HEK293T (cell line): Measurements from ENCODE around the gene THAP4.

Source experiments
- CTCF ChIA-PET: fragments of 350-600 bp; formaldehyde crosslinking; extraction: SDS; loops from one replicate; lab custom pipeline; 2021; ENCODE audit warnings: antibody characterized with exemption, inconsistent platforms; lab: Yijun Ruan, JAX
- POLR2A ChIA-PET: fragments of 350-600 bp; formaldehyde crosslinking; extraction: SDS; loops from one replicate; lab custom pipeline; 2020; ENCODE audit warnings: antibody characterized with exemption, inconsistent platforms; lab: Yijun Ruan, JAX
- DNase-seq: peaks from one replicate; pipeline ENCODE4 v3.0.0; 2012; ENCODE audit warnings: mixed read lengths; ENCODE audit errors: extremely low spot score
- ARNT ChIP-seq: fragments of 450-650 bp; IDR thresholded peaks from 2 replicates; pipeline ENCODE4 v1.6.1; 2017; ENCODE audit warnings: mild to moderate bottlenecking
- BHLHE40 ChIP-seq: fragments of 450-650 bp; IDR thresholded peaks from 2 replicates; pipeline ENCODE4 v1.6.1; 2016; ENCODE audit warnings: mild to moderate bottlenecking, moderate library complexity, borderline replicate concordance
- CTBP1 ChIP-seq: fragments of 450-650 bp; IDR thresholded peaks from 2 replicates; pipeline ENCODE4 v1.6.1; 2016; ENCODE audit warnings: borderline replicate concordance
- ELF4 ChIP-seq: fragments of 450-650 bp; IDR thresholded peaks from 2 replicates; pipeline ENCODE4 v1.6.1; 2017; ENCODE audit warnings: antibody characterized with exemption
- FOXA1 ChIP-seq: fragments of 450-650 bp; IDR thresholded peaks from 2 replicates; pipeline ENCODE4 v1.6.1; 2016; ENCODE audit warnings: mild to moderate bottlenecking
- FOXK2 ChIP-seq: fragments of 450-650 bp; IDR thresholded peaks from 2 replicates; pipeline ENCODE4 v1.6.1; 2016; ENCODE audit warnings: mild to moderate bottlenecking
- FOXM1 ChIP-seq: fragments of 450-650 bp; IDR thresholded peaks from 2 replicates; pipeline ENCODE4 v1.6.1; 2017; ENCODE audit warnings: mild to moderate bottlenecking, borderline replicate concordance
- HDGF ChIP-seq: fragments of 450-650 bp; IDR thresholded peaks from 2 replicates; pipeline ENCODE4 v1.6.1; 2017; ENCODE audit warnings: antibody characterized with exemption, borderline replicate concordance
- L3MBTL2 ChIP-seq: fragments of 450-650 bp; conservative IDR thresholded peaks from 2 replicates; pipeline ENCODE4 v1.6.1; 2016; ENCODE audit warnings: mild to moderate bottlenecking
- LEF1 ChIP-seq: fragments of 450-650 bp; IDR thresholded peaks from 2 replicates; pipeline ENCODE4 v1.6.1; 2017; ENCODE audit warnings: mild to moderate bottlenecking, borderline replicate concordance
- NFRKB ChIP-seq: fragments of 450-650 bp; IDR thresholded peaks from 2 replicates; pipeline ENCODE4 v1.6.1; 2016; ENCODE audit warnings: mild to moderate bottlenecking, moderate library complexity
- SP1 ChIP-seq: fragments of 450-650 bp; IDR thresholded peaks from 2 replicates; pipeline ENCODE4 v1.6.1; 2017
- SUZ12 ChIP-seq: fragments of 450-650 bp; IDR thresholded peaks from 2 replicates; pipeline ENCODE4 v1.6.1; 2016; ENCODE audit warnings: mild to moderate bottlenecking
- TARDBP ChIP-seq: fragments of 450-650 bp; IDR thresholded peaks from 2 replicates; pipeline ENCODE4 v1.6.1; 2016
- ZNF384 ChIP-seq: fragments of 450-650 bp; IDR thresholded peaks from 2 replicates; pipeline ENCODE4 v1.6.1; 2016
- TF ChIP-seq, protein P1 (sequence below): fragments of 450-650 bp; IDR thresholded peaks from 2 replicates; pipeline ENCODE4 v1.6.1; 2016

The THAP4 gene

DNA sequence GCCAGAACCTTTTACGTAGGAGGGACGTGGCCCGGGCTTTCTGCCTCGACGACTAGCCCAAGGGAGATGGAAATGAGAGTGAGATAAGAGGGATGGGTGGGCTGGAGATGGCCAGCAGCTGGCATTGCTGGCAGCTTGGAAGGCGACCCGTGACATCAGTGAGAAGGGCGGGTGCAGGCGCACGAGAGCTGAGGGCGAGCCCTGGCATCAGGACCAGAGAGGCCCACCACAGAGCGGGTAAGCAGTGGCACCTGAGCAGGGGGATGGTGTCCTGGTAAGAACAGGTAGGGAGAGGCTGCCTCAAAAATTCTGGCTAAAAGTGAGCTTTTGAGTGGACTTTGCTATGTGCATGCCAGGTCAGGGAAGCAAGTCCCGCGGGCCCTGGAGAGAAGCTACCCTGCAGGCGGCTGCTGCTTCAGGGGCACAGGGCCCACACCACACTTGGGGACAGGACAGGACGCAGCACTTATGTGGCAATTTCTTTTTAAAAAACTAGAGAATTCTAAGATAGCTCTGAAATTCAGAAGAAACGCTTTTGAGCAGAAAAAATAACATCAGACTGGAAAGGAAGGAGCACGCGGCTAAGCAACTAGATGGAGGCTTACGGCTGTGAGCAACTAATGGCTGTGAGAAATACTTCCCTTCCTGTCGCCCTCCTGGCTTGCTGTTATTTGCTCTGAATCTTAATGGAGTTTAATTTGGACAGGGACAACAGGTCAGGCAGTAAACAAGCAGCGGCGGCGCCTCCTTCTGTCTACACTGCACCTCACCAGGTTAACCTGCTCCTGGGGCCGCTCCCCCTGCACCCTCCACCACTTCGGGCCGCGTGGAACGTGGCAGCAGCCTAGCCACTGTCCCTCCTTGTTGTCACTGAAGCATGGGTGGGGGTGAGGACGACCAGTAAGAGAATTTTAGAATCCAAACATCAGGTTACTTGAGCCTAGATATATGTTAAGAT, 20.5 kb downstream of the THAP4 start:
- TF ChIP-seq FOXA1 (no peak), ZNF384 (no peak)
- ChIA-PET POLR2A (no interaction called here), CTCF (no interaction called here)
- DNase-seq: no peak

DNA sequence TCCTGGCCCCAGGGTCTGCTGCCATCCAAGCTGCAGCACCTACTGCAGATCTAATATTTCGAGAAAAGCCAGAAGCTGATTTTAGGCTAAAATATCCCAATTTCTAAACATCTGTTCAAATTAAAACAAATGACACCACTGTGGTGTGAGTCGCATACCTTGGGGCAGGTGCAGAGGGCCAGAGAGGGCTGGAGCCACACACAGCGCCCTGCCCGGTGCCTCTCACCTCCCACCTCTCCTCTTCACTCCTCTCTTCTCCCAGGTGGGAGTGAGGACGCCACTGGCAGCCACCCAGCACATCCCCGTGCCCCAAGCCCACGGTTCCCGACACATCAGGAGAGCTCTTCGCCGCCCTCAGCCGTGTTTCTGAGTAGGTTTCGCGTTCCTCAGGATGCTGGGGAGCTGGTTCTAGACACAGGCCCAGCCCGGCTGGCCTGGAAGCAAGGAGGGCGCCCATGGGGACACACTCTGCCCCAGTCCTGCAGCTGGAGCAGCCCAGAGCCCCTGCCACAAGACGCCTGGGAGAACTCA, 21.4 kb downstream of the THAP4 start:
- CTCF ChIA-PET: no interaction called here
- no peak for TF ChIP-seq FOXM1
- no peak for TF ChIP-seq ELF4
- no peak for TF ChIP-seq SUZ12
- TF ChIP-seq ZNF384: no peak
- TF ChIP-seq, protein P1, sequence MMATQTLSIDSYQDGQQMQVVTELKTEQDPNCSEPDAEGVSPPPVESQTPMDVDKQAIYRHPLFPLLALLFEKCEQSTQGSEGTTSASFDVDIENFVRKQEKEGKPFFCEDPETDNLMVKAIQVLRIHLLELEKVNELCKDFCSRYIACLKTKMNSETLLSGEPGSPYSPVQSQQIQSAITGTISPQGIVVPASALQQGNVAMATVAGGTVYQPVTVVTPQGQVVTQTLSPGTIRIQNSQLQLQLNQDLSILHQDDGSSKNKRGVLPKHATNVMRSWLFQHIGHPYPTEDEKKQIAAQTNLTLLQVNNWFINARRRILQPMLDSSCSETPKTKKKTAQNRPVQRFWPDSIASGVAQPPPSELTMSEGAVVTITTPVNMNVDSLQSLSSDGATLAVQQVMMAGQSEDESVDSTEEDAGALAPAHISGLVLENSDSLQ: no peak
- TF ChIP-seq L3MBTL2: no peak
- TF ChIP-seq LEF1: no peak
- TF ChIP-seq BHLHE40: no peak
- no peak for TF ChIP-seq ARNT
- TF ChIP-seq NFRKB: no peak
- no peak for TF ChIP-seq FOXA1
- no peak for TF ChIP-seq CTBP1
- DNase-seq: no peak
- POLR2A ChIA-PET: no interaction called here

DNA sequence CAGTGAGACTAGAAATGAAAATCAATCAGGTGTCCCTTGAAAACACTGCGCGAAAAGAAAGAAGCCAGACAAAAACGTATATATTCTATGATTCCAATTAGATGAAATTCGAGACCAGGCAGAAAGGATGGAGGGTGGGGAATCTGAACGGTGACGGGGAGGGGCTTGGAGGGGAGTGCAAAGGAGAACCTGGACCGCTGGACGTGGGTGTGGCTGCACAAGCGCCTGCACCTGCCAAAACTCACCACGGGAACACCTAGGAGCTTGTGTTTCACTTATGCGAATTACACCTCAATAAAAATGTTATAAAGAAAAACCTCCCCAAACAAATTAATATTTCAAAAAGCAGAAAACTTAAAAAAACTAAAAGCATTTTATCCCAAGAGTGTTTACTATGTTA, 21.9 kb downstream of the THAP4 start:
- no peak for DNase-seq
- CTCF ChIA-PET: no interaction called here
- POLR2A ChIA-PET: no interaction called here
- TF ChIP-seq ZNF384 (no peak), BHLHE40 (no peak), L3MBTL2 (no peak), CTBP1 (no peak), TARDBP (no peak), SP1 (no peak), FOXA1 (no peak), ARNT (no peak), HDGF (no peak), FOXM1 (no peak), ELF4 (no peak)
- TF ChIP-seq, protein P1: no peak

GRCh38 chr2:241613017-241613780, 23.8 kb downstream of the THAP4 start:
- POLR2A ChIA-PET: no interaction called here
- TF ChIP-seq NFRKB (no peak), FOXK2 (no peak)
- DNase-seq: no peak
- CTCF ChIA-PET: interaction anchor here (0.6 kb wide), 1 partner anchor 63 kb away, joined by 3 read pairs; no protein-coding TSS in a partner anchor

GRCh38 chr2:241612156-241613016, 24.6 kb downstream of the THAP4 start:
- ChIA-PET POLR2A (no interaction called here), CTCF (no interaction called here)
- DNase-seq: no peak
- TF ChIP-seq FOXM1: no peak
- no peak for TF ChIP-seq ELF4
- TF ChIP-seq ARNT: no peak
- TF ChIP-seq FOXK2: no peak
- no peak for TF ChIP-seq ZNF384
- TF ChIP-seq LEF1: no peak
- TF ChIP-seq, protein P1: no peak
- no peak for TF ChIP-seq NFRKB
- no peak for TF ChIP-seq TARDBP
- no peak for TF ChIP-seq FOXA1
- no peak for TF ChIP-seq SUZ12
- TF ChIP-seq L3MBTL2: no peak
- TF ChIP-seq BHLHE40: no peak

DNA sequence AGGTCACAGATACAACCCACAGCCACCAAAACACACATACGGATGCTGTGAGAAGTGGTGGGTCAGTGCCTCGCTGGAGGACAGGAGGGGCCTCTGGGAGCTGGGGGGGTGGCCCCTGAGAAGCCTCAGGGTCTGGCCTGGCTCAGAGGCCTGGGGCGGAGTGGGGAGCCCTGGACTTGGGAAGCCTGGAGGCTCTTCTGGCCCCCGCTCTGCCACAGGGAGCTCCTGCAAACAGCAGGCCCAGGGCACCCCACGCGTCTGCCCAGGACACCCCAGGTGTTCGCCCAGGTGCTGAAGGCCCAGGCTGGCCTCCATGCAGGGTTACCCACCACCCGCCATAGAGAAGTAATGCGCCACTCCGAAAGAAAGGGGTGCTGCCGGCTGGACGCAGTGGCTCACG, 25.9 kb downstream of the THAP4 start:
- POLR2A ChIA-PET: interaction anchor here (1.1 kb wide), 1 partner anchor 23 kb away, joined by 3 read pairs; no protein-coding TSS in a partner anchor
- CTCF ChIA-PET: no interaction called here
- no peak for DNase-seq
- no peak for TF ChIP-seq FOXA1
- no peak for TF ChIP-seq CTBP1
